SK-N-MC (cell line): ENCODE measurements around the gene CTU2.

Source experiments
- DNase-seq: peaks from one replicate; pipeline ENCODE4 v3.0.0-alpha.2; 2011; ENCODE audit warnings: low read depth, low spot score
- H3K27ac ChIP-seq: fragments of 200-600 bp; sonication (generic); 2 replicates; pipeline ENCODE4 v1.5.1; 2016; ENCODE audit warnings: mixed run types
- H3K36me3 ChIP-seq: fragments of 200-600 bp; sonication (generic); 2 replicates; pipeline ENCODE4 v1.6.1; 2017; ENCODE audit warnings: antibody characterized with exemption, low read length, mixed read lengths; ENCODE audit not compliant: insufficient read depth
- H3K4me3 ChIP-seq: fragments of 200-600 bp; sonication (generic); 2 replicates; pipeline ENCODE4 v1.5.1; 2016
- H3K9ac ChIP-seq: fragments of 200-600 bp; sonication (generic); 2 replicates; pipeline ENCODE4 v1.8.0; 2017; ENCODE audit warnings: mixed run types, mixed read lengths; ENCODE audit not compliant: insufficient read length
- H3K9me3 ChIP-seq: fragments of 200-600 bp; sonication (generic); 2 replicates; pipeline ENCODE4 v1.6.1; 2017; ENCODE audit warnings: low read depth, mild to moderate bottlenecking, antibody characterized with exemption, low read length, moderate library complexity, mixed read lengths
- EZH2 ChIP-seq: fragments of 200-600 bp; sonication (generic); IDR thresholded peaks from one replicate; pipeline ENCODE4 v1.6.1; 2017; ENCODE audit warnings: antibody characterized with exemption
- FOXP2 ChIP-seq: optimal IDR thresholded peaks from 2 replicates; pipeline ENCODE3; 2011; ENCODE audit warnings: mild to moderate bottlenecking, moderate library complexity; ENCODE audit not compliant: insufficient read depth; ENCODE audit errors: extremely low read length, control extremely low read depth
- POLR2AphosphoS5 ChIP-seq: IDR thresholded peaks from 2 replicates; pipeline ENCODE4 v1.6.1; 2012; ENCODE audit warnings: mild to moderate bottlenecking, low read depth, low read length, borderline replicate concordance

The CTU2 gene

DNA sequence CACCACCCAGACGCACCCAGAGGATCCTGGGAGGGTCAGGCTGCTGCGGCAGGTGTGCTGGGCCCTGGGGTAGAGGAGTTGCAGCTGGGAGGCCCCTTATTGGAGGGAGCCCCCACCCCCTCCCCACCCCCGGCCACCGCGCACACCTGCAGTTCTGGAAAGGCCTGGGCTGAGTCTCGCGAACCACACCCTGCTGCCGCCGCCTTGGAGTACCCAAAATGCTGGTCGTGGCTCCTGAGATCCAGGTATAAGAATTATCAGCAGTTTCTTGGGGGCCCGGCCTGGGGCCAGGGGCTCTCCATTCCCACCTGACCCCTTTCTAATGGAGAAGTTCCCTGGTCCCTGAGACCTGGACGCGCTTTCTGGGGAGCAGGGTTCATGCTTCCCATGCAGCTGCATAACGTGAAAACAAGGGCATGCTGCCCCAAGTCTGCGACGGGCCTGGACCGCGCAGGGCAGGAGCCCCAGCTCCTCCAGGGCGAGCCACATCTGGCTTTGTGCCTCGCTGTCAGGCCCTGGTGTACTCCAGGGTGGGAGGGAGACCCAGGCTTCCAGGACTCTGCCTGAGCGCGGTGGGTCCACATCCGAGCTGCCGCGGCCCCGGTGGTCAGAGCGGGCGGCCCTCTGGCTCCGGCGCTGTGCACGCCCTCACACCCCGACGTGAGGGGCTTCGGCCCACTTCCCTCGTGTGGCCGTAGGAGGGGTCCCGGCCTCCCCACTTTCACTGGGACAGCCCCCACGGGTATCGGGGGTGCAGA is 12.7 kb upstream of the CTU2 start:
- no peak for DNase-seq
- Histone ChIP-seq H3K27ac (no peak overlapping the region), H3K9me3 (no peaks in the 10 kb centered on the region), H3K36me3 (no peaks in the 10 kb centered on the region), H3K9ac (no peak overlapping the region), H3K4me3 (no peak overlapping the region)
- TF ChIP-seq EZH2 (no peak), FOXP2 (no peak), POLR2AphosphoS5 (no peak)

DNA sequence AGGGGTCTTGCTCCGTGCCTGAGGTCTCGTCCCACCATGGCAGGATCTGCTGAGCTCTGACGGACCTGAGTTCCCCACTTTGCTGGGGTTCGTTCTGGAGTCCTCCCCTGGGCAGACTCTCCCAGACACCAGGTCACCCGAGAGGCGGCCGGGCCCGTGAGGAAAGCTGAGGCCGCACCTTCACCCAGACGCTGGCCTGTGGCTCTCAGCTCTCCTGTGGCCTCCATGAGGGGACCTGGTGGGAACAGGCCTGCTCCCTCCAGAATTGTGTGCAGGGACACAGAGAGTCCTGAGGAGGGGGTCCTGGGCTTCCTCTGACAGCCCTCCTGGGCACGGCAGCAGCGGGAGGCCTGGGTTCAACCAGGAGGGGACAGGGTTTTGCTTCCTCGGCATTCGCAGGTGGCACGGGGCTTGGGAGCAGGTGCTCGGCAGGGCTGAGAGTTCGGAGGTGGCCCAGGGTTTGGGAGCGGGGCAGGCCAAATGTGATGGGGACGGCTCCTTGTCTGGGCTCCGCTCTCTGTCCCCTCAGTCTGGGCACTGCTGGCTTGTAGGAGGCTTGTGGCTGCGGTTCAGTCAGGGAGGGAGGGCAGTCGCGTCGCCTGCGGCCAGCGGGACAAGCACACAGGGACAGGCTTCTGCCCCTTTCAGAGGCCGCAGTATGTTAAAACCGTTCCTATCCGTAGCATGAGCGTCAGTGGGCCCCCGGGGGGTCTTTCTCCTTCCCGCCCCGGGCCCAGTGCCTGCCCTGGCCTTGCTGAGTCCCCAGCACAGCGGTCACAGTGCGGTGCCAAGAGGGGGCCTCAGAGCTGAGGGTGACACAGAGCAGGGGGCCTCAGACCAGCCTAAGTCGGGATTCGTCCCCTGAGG is 11.8 kb upstream of the CTU2 start:
- TF ChIP-seq FOXP2 = no peak
- no peak for TF ChIP-seq POLR2AphosphoS5
- TF ChIP-seq EZH2 = no peak
- no peak for DNase-seq
- H3K27ac ChIP-seq = no peak overlapping the region
- H3K36me3 ChIP-seq = no peaks in the 10 kb centered on the region
- H3K9ac ChIP-seq = no peak overlapping the region
- no peaks in the 10 kb centered on the region for H3K9me3 ChIP-seq
- H3K4me3 ChIP-seq = no peak overlapping the region

DNA sequence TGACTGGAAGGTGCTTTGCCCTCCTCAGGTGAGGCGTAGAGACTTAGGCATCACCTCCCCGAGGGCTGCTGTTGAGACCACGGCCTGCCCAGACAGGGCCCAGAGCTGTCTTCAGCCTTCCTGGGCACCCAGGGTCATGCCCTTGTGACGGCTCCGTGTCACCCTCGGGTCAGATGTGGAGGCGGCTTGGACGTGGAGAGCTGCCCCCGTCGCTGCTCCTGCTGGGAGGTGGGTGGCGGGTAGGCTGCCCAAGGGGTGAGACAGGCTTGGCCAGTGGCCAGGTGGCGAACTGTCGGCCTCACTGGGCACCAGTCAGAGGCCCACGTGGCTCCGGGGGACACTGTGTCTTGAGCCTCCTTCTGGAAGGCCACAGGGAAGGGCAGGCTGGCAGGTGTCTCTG is 11.1 kb upstream of the CTU2 start:
- no peaks in the 10 kb centered on the region for H3K36me3 ChIP-seq
- TF ChIP-seq EZH2 (no peak), POLR2AphosphoS5 (no peak), FOXP2 (no peak)
- H3K9ac ChIP-seq = no peak overlapping the region
- no peaks in the 10 kb centered on the region for H3K9me3 ChIP-seq
- H3K27ac ChIP-seq = no peak overlapping the region
- no peak overlapping the region for H3K4me3 ChIP-seq
- DNase-seq = no peak

DNA sequence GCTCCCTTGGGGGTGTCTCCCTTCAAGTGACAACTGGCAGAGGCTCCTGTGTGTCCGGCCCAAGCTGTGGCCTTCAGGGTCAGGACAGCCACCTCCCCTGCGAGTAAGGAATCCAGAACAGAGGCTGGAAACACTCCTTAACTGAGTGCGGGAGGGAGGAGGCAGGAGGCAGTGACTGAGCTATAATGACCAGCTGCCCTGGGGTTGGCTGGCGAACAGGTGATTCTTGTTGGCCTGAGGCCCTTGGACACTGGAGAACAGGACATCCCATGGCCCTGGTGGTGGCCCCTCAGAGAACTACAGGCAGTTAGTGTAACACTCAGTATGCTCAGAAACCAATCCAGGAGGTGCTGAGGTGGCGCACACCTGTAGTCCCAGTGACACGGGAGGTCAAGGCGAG is 10.6 kb upstream of the CTU2 start:
- Histone ChIP-seq H3K27ac (no peak overlapping the region), H3K36me3 (no peaks in the 10 kb centered on the region), H3K9ac (no peak overlapping the region), H3K9me3 (no peaks in the 10 kb centered on the region), H3K4me3 (no peak overlapping the region)
- DNase-seq = no peak
- TF ChIP-seq EZH2 (no peak), FOXP2 (no peak), POLR2AphosphoS5 (no peak)

DNA sequence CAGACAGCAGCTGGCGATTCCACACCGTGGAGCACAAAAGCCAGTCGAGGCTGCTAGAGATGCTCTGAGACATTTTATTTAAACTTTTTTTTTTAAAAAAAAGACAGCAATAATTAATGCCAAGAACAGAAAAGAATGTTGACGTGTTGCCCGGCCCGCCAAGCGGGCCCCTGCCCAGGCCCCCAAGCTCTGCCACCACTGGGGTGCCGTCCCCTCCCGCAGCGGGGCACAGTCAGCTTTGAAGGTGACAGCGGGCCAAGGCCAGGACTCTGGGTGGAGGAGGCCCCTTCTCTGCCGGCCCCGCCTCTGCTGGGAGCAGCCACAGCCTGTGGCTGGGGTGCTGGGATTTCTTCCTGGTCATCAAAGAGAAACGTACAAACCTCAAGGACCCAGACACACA is 9.9 kb upstream of the CTU2 start:
- no peak overlapping the region for H3K4me3 ChIP-seq
- H3K27ac ChIP-seq = no peak overlapping the region
- TF ChIP-seq EZH2 (no peak), FOXP2 (no peak), POLR2AphosphoS5 (no peak)
- H3K9me3 ChIP-seq = no peaks in the 10 kb centered on the region
- H3K36me3 ChIP-seq = no peaks in the 10 kb centered on the region
- DNase-seq = no peak
- no peak overlapping the region for H3K9ac ChIP-seq

DNA sequence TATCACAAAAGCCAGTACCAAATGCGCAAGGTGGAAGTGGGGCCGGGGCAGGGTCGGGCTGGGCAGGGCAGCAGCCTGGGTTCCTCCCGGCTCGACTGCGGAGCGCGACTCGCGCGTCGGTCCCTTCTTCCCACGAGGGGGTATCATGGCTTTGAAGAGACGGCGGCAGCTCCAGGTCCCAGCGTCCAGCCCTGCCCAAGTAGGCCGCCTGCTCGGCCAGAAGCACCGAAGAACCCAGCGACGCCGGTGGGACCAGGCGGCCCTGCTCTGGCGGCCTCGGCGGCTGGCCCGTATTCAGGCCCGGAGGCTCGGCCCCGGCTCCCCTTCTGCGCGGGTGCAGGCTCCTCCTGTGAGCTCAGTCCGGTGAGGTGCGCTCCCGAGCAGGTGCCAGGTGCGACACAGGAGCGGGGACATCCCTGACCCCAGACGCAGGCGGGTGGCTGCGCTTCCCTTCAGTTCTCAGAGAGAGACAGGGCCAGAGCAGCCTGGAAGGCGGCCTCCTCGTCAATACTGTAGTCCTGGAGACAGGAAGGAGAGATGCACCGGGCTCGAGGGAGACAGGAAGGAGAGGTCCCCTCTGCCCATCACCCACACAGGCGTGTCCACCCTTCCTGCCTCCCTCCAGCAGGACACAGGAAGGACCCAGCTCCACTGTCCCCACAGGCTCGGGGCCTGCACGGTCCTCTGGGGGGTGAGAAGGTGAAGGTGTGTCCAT is 9.0 kb upstream of the CTU2 start:
- no peak for DNase-seq
- Histone ChIP-seq H3K36me3 (no peaks in the 10 kb centered on the region), H3K9ac (no peak overlapping the region), H3K9me3 (no peaks in the 10 kb centered on the region), H3K4me3 (no peak overlapping the region), H3K27ac (no peak overlapping the region)
- TF ChIP-seq POLR2AphosphoS5 (no peak), FOXP2 (no peak)

DNA sequence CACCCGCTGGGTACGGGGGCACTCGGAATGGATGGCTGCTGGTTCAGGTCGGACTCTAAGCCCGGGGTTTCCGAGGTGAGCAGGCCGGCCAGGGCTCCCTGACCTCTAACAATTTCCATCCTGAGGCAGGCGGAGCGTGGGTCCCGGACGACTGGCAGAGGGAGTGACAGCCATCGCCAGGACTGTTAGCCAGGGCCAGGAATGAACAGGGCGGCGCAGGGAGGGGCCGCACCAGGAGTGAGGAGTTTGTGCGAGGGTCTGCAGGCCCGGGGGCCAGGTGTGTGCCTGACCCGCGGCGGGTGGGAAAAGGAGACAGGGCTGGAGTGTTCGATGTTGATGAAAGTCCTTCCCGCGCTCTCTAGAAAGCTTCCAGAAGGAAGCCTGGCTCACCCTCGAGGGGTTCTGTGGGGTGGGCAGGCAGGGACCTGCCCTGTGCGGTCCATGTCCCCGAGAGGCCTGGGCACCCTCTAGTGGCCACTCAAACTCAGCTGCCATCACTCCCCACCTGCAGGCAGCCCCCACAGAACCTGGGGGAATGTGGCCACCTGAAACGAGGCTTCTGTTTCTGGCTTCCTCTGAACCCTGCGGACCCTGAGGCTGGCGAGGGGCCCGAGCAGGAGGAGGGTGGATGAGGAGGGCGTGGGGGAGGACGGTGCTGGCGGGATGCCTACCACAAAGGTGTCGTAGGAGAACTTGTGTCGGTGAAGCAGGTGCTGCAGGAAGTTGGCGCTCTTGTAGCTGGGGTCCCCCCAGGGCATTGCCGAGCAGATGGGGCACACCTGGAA is 8.3 kb upstream of the CTU2 start:
- Histone ChIP-seq H3K36me3 (no peaks in the 10 kb centered on the region), H3K9me3 (no peaks in the 10 kb centered on the region), H3K27ac (no peak overlapping the region), H3K4me3 (no peak overlapping the region), H3K9ac (no peak overlapping the region)
- TF ChIP-seq FOXP2 = no peak
- no peak for TF ChIP-seq POLR2AphosphoS5
- no peak for TF ChIP-seq EZH2
- DNase-seq = no peak

DNA sequence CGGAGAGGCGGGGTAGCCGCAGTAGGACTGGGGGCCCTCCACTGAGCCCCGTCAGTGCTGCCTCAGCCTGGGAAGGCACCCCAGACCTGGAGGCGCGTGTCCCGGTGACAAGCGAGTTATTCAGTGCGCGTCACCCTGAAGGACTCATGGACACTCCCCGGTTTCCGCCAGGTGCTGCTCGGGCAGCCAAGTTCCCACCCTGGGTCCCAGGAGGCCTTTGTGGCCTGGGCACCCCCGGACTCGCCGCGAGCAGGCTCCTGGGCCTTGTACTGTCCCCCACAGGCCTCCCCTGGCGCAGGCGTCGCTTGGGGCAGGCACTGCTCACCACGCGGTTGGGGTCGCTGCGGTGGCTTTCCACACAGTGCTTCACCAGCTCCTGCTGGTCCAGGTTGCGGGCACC is 7.7 kb upstream of the CTU2 start:
- Histone ChIP-seq H3K36me3 (no peaks in the 10 kb centered on the region), H3K4me3 (no peak overlapping the region), H3K9me3 (no peaks in the 10 kb centered on the region), H3K27ac (no peak overlapping the region), H3K9ac (no peak overlapping the region)
- DNase-seq = no peak
- no peak for TF ChIP-seq POLR2AphosphoS5
- TF ChIP-seq FOXP2 = no peak
- no peak for TF ChIP-seq EZH2
